GM12878 (cell line): ENCODE data around the gene FBXO15.

Experiments used
- ATF3 ChIP-seq: IDR thresholded peaks from 2 replicates; pipeline ENCODE4 v1.6.1; 2011; ENCODE audit warnings: low read depth, mild to moderate bottlenecking, low read length, moderate library complexity, borderline replicate concordance; ENCODE audit errors: extremely low read depth
- CBX5 ChIP-seq: sonication (generic); IDR thresholded peaks from 2 replicates; pipeline ENCODE4 v1.6.1; 2016; ENCODE audit warnings: low read depth, moderate library complexity, mild to moderate bottlenecking, inconsistent platforms

GRCh38 chr18:74182335-74182734, 34.7 kb upstream of the FBXO15 start:
- TF ChIP-seq CBX5 (no peak), ATF3 (no peak)
